HG03280 (cell line): ENCODE data around the gene POU2F1.
"Not testable (repeated sequence)": the region's sequence is repeated elsewhere in the genome, so short reads cannot be mapped to it uniquely, and the experiment has no call there.

Source experiments
- ATAC-seq: cut with Tn5 transposase; IDR thresholded peaks from one replicate; pipeline ENCODE4 v1.9.1; 2021; ENCODE audit warnings: mild to moderate bottlenecking, moderate library complexity; ENCODE audit not compliant: unreplicated experiment

Gene POU2F1

DNA sequence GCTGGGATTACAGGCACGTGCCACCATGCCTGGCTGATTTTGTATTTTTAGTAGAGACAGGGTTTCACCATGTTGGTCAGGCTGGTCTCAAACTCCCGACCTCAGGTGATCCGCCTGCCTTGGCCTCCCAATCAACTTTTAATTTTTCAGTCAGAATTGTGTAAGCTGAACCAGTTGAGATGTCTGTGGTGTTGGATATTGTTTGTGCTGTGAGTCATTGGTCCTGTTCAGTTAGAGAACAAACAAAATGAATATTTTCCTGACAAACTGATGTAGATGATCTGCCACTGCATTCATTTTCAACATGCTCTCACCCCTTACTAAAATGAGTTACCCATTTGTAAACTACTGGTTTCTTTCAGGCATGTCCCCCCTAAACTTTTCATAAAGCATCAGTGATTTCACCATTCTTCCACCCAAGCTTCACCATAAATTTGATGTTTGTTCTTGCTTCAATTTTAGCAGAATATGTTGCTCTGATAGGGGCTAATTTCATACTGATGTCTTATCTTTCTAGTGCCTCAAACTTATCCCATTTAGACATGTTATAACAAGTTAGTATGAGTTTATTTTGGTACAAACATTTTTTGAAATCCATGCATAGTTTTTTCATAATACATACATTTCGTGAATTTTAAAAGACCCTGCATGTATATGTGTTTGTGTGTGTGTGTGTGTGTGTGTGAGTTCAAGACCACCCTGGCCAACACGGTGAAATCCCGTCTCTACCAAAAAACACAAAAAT, 15.2 kb upstream of the POU2F1 start:
- ATAC-seq: not testable (repeated sequence)

DNA sequence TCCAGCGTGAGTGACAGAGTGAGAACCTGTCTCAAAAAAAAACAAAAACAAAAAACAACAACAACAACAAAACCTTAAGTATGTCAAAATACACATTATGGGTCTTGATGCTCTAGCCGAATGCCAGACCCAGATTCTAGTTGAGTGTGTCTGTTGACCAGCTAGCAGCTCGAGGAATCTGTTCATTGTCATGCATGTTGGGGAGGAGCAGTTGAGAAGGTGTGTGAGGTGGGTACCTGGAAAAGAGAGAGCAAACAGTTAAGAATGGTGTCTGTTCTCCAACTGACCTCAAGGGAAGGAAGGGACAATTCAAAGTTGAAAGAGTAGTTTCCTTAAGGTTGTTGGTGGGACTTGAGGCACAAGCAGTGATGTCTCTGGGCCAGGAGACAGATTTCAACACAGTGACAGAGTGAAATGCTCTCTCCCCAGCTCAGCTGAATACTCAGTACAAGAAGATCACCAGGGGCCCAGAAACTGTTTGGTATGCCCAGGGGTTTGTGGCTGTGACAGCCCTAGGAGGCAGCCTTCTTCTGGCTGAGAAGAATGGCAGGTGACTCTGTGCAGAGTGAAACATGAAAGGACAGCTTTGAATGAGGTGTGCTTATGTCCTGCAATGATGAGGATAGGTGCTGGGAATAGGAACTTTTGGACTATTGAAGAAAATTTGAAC, 14.4 kb upstream of the POU2F1 start:
- ATAC-seq: no peak

DNA sequence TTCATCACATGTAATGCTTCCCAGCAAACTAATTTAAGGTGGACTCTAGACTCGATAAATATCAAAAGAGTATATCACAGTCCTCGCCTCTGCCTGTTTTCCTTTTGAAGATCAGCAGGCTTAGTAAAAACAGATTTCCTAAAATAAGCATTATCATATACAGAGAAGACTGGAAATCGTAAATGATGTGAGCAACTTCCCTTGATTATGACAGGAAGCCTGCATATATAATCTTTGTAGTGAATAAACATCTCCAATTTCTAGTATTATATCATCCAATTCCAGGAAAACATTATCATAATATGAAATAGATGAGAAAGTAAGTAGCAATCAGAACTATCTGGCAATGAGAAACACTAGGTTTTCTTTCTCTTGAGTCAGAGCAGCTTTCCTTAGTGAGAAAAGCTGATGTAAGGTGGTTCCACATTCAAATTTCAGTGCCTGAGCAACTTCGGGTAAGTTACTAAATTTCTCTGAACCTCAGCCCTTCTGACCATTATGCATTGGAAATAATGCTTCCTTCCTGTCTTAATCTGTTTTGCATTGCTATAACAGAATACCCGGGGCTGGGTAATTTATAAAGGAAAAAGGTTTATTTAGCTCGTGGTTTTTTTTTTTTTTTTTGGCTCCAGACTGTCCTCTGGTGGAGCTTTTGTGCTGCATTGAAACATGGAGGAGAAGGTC, 12.6 kb upstream of the POU2F1 start:
- no peak for ATAC-seq

- no peak for ATAC-seq
Measured at GRCh38 chr1:167208624-167208976, 12.1 kb upstream of the POU2F1 start.

DNA sequence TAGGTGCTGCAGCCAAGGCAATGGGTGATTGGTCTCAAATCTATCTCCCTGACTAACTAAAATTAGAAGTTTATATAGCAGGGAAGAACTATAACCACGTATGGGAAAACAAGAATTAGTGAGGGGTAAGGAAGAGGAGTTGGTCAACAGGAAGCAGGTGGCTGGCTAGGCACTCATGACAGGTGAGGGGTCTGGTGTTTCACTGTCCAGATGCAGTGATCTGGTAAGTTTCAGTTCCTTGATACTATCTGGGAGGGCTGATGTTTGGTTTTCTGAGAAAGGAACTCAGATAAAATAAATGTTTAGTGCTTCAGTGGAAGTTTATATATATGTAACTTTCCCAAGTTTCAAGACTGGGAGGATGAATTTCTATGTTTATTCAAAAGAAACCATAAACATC, 11.6 kb upstream of the POU2F1 start:
- ATAC-seq: no peak

- no peak for ATAC-seq
Measured at GRCh38 chr1:167210966-167211674, 9.6 kb upstream of the POU2F1 start.

DNA sequence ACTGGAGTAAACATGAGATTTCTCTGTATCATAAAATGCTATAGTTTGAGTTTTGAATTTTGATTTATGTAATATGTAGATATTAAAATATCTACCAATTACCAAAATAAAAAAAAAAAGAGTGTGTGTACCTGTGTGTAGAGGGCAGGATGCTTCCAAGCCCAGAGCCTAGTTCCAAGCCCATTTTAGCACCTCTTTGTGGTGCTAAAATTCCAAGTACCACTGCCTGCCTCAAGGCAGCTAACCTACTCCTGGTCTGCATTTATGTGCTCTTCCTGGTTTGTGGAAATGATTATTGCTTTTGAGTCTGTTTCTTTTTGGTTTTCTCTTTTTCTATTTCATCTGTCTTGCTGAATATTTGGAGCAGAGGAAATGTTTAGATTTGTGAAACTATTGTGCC, 8.7 kb upstream of the POU2F1 start:
- no peak for ATAC-seq

GRCh38 chr1:167216809-167217208, 3.9 kb upstream of the POU2F1 start:
- no peak for ATAC-seq

GRCh38 chr1:167219194-167219593, 1.5 kb upstream of the POU2F1 start:
- no peak for ATAC-seq

GRCh38 chr1:167219646-167220536, 795 bp upstream of the POU2F1 start:
- peak; percentile 30 for ATAC-seq

DNA sequence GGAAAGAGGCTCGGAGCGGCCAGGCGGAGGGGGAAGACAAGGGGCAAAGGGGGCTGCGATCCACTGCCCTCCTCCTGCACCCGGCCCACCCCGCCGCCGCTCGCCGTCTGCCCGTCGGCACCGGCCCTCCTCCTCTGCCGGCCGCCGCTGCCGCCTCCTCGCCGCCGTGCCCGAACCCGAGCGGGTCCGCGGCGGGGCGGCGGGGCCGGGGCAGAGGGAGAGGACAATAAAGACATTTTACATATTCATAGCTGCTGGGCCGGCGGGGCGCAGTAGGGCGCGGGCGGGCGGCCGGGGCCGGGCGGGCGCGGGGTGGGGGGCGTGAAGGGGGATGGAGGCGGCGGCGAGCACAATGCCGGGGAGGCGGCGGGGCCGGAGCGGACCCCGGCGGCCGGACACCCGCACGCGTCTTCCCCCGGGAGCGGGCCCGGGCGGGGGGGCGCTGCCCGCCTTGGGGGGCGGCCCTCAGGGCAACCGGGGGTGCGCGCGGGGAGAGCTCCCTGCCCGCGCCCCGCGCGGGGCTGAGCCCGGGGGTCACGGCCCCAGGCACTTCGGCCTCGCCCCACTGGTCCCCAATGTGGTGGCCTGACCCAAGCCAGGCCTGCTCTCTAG, 546 bp downstream of the POU2F1 start:
- ATAC-seq: peak; percentile 13

DNA sequence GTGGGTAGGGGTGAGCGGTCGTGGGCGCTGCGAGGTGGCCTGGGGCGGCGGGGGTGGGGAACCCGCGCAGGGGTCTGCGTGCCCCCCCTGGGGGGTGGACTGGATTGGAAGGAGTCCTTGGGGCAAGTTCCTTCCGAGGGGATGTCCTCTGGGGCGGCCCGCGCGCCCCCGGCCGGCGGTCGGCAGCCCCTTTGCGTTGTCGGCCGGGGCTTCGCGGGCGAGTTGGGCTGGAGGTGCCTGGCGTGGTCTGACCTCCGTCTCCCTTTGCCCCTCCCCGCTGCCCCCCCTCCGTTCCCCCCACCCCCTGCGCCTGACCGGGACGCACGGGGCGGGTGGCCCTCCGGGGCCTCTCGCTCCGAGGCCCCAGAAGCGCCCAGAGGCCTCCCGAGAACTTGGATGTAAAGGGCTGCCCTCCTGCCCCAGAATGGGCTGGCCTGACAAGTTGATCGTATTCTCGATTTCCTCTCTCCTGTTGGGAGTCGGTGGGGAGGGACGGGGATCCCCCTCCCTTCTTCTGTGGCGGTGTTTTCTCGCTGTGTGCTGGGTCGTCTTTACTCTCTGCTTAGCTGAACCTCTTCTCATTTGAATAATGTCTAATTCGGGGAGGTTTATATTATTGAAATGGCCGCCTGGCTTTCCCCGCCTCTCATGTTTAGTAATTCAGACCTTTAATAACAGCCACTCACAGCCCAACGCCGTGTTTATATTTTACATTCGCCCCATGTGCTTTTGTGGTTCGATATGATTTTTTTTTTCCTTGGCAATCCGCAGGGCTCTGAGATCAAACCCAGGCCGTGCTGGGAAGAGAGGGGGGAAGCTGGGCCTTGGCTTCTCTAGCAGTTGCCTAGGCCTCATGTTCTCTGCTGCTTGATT, 1.3 kb downstream of the POU2F1 start:
- peak; percentile 46 for ATAC-seq

GRCh38 chr1:167223144-167224103, 2.7 kb downstream of the POU2F1 start:
- no peak for ATAC-seq

DNA sequence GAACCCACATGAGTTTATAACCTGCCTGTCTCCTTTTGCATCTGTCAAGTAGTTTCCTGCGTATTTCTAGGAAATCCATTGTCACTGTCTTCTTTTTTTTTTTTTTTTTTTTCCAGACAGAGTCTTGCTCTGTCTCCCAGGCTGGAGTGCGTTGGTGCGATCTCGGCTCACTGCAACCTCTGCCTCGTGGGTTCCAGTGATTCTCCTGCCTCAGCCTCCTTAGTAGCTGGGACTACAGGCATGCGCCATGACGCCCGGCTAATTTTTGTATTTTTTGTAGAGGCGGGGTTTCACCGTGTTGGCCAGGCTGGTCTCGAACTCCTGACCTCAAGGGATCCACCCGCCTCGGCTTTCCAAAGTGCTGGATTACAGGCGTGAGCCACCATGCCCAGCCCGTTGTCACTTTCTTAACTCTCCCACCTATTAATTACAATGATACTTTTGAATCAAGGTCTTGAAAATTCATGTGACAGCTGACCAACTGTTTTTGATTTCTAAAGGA, 4.1 kb downstream of the POU2F1 start:
- ATAC-seq: not testable (repeated sequence)

- ATAC-seq: no peak
Measured at GRCh38 chr1:167225920-167226319, 5.2 kb downstream of the POU2F1 start.

GRCh38 chr1:167227934-167228378, 7.3 kb downstream of the POU2F1 start:
- no peak for ATAC-seq

GRCh38 chr1:167229719-167230385, 9.2 kb downstream of the POU2F1 start:
- no peak for ATAC-seq
